Calu3 (cell line): ENCODE results near the gene MRPL47. TPM values are rescaled to one million over a fixed set of nuclear protein-coding genes. Genes with fewer than 3 reads are reported as not detected.

Experiments used
- BruUV-seq: library from RNA; stranded (reverse); fragments of 400-500 nt; replicated peaks from 2 replicates; lab custom pipeline; 2021; lab: Mats Ljungman, UMichigan
- CTCF ChIA-PET: fragments of 300-600 bp; sonication (Branson Sonifier 250); formaldehyde crosslinking; loops from one replicate; lab custom pipeline; 2022; ENCODE audit warnings: antibody characterized with exemption; lab: Charles Lee
- DNase-seq: peaks from one replicate; pipeline ENCODE4 v3.0.0; 2022
- H3K27ac Mint-ChIP-seq: one replicate; pipeline ENCODE4 v1.8.0; 2022; ENCODE audit warnings: mixed read lengths; ENCODE audit not compliant: unreplicated experiment
- H3K27me3 Mint-ChIP-seq: one replicate; pipeline ENCODE4 v1.8.0; 2022; ENCODE audit warnings: mixed read lengths; ENCODE audit not compliant: unreplicated experiment
- H3K36me3 Mint-ChIP-seq: one replicate; pipeline ENCODE4 v1.8.0; 2022; ENCODE audit warnings: mild to moderate bottlenecking, moderate library complexity, mixed read lengths; ENCODE audit not compliant: insufficient read depth, unreplicated experiment
- H3K4me1 Mint-ChIP-seq: one replicate; pipeline ENCODE4 v1.8.0; 2022; ENCODE audit warnings: mild to moderate bottlenecking, low read depth, mixed read lengths; ENCODE audit not compliant: unreplicated experiment
- H3K4me3 Mint-ChIP-seq: one replicate; pipeline ENCODE4 v1.8.0; 2022; ENCODE audit warnings: mild to moderate bottlenecking, low read depth, moderate library complexity, mixed read lengths; ENCODE audit not compliant: unreplicated experiment
- H3K9me3 Mint-ChIP-seq: one replicate; pipeline ENCODE4 v1.8.0; 2022; ENCODE audit warnings: low read depth, mixed read lengths; ENCODE audit not compliant: unreplicated experiment
- intact Hi-C: fragments of 100-400 bp; cut with micrococcal nuclease; formaldehyde crosslinking; loops from one replicate; pipeline ENCODE4 v1.10.0; 2022; ENCODE audit not compliant: unreplicated experiment
- total RNA-seq: library from RNA; stranded (reverse); gene quantifications from 2 replicates; pipeline ENCODE4 v1.2.3, GENCODE V29; 2022
- TF ChIP-seq, protein P1 (sequence below): fragments of 200-600 bp; IDR thresholded peaks from one replicate; pipeline ENCODE4 v1.8.0; 2022; ENCODE audit warnings: antibody characterized with exemption; ENCODE audit not compliant: unreplicated experiment

The MRPL47 gene
- total RNA-seq, 1 experiment from 2014 or later = 88.0 TPM

- BruUV-seq = no TSS peak
- Mint-ChIP-seq H3K9me3 (peaks cover 2% of the 10 kb centered on the region), H3K27me3 (no peaks in the 10 kb centered on the region), H3K36me3 (peaks cover 8% of the 10 kb centered on the region), H3K4me3 (no peak overlapping the region), H3K27ac (no peak overlapping the region), H3K4me1 (peaks cover 20% of the 10 kb centered on the region)
- DNase-seq = no peak
- CTCF ChIA-PET = no interaction called here
- intact Hi-C loops = no loop called here
- TF ChIP-seq, protein P1, sequence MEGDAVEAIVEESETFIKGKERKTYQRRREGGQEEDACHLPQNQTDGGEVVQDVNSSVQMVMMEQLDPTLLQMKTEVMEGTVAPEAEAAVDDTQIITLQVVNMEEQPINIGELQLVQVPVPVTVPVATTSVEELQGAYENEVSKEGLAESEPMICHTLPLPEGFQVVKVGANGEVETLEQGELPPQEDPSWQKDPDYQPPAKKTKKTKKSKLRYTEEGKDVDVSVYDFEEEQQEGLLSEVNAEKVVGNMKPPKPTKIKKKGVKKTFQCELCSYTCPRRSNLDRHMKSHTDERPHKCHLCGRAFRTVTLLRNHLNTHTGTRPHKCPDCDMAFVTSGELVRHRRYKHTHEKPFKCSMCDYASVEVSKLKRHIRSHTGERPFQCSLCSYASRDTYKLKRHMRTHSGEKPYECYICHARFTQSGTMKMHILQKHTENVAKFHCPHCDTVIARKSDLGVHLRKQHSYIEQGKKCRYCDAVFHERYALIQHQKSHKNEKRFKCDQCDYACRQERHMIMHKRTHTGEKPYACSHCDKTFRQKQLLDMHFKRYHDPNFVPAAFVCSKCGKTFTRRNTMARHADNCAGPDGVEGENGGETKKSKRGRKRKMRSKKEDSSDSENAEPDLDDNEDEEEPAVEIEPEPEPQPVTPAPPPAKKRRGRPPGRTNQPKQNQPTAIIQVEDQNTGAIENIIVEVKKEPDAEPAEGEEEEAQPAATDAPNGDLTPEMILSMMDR = no peak
These were observed 36.0 kb upstream of the MRPL47 start for GRCh38 chr3:179640469-179640868.

GRCh38 chr3:179630753-179631451 lies 26.5 kb upstream of the MRPL47 start:
- CTCF ChIA-PET = interaction anchor here (0.7 kb wide), 2 partner anchors 21 kb away, joined by 4 to 6 read pairs; no protein-coding TSS in a partner anchor
- BruUV-seq = no TSS peak
- Mint-ChIP-seq H3K27ac (no peak overlapping the region), H3K27me3 (no peaks in the 10 kb centered on the region), H3K36me3 (no peaks in the 10 kb centered on the region), H3K4me1 (no peaks in the 10 kb centered on the region), H3K4me3 (no peak overlapping the region), H3K9me3 (no peaks in the 10 kb centered on the region)
- no peak for DNase-seq
- TF ChIP-seq, protein P1 = no peak
- intact Hi-C loops = no loop called here

GRCh38 chr3:179624451-179624850 lies 20.0 kb upstream of the MRPL47 start:
- no peaks in the 10 kb centered on the region for H3K9me3 Mint-ChIP-seq
- H3K4me3 Mint-ChIP-seq = no peak overlapping the region
- no peaks in the 10 kb centered on the region for H3K27me3 Mint-ChIP-seq
- no peak for DNase-seq
- CTCF ChIA-PET = no interaction called here
- no TSS peak for BruUV-seq
- intact Hi-C loops = no loop called here
- peaks cover 53% of the 10 kb centered on the region for H3K36me3 Mint-ChIP-seq
- H3K4me1 Mint-ChIP-seq = no peaks in the 10 kb centered on the region
- H3K27ac Mint-ChIP-seq = no peak overlapping the region
- TF ChIP-seq, protein P1 = no peak

- no peaks in the 10 kb centered on the region for H3K9me3 Mint-ChIP-seq
- peaks cover 64% of the 10 kb centered on the region for H3K36me3 Mint-ChIP-seq
- CTCF ChIA-PET = interaction anchor here (1.1 kb wide), 1 partner anchor 19 kb away, joined by 4 read pairs; no protein-coding TSS in a partner anchor
These were observed 17.6 kb upstream of the MRPL47 start for GRCh38 chr3:179622023-179622422.

More at GRCh38 chr3:179622023-179622422, 17.6 kb upstream of the MRPL47 start:
- no peaks in the 10 kb centered on the region for H3K27me3 Mint-ChIP-seq
- intact Hi-C loops = no loop called here
- H3K4me1 Mint-ChIP-seq = no peaks in the 10 kb centered on the region
- no peak overlapping the region for H3K27ac Mint-ChIP-seq
- no peak for DNase-seq
- BruUV-seq = no TSS peak
- H3K4me3 Mint-ChIP-seq = no peak overlapping the region
- TF ChIP-seq, protein P1 = no peak
